Stimulated activated CD8-positive, alpha-beta memory T cell treated with anti-CD3 and anti-CD28 coated beads, Interleukin-4, amount 100 ng/mL, for 4 hours (primary cell): Measurements from ENCODE around the gene ADGRF5.
"Not testable (repeated sequence)": the region's sequence is repeated elsewhere in the genome, so short reads cannot be mapped to it uniquely, and the experiment has no call there.

ENCODE experiments used
- DNase-seq, 2 donors: peaks; one replicate each; pipeline ENCODE4 v3.0.0-alpha.2; 2020; ENCODE audit warnings: low read depth in 2 of 2, low spot score in 1 of 2

ADGRF5 gene

DNA sequence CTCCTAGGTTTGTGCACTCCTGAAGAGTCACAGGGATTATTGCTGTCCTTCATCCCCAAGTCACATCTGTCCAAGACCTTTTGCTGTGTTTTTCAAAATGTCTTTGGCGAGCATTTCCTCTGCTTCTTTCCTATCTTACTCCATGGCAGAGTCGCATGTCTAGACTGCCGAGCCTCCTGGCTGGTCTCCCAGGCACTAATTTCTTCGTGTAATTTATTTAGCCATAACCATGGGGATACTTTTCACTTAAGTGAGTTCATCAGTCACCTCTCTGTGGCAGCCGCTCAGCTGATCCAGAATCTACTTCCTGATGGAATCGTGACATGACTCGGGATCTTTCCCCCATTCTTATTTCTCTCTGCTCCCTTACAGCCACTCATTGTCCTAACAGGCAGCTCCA, 25.8 kb downstream of the ADGRF5 start:
- no peak for DNase-seq

DNA sequence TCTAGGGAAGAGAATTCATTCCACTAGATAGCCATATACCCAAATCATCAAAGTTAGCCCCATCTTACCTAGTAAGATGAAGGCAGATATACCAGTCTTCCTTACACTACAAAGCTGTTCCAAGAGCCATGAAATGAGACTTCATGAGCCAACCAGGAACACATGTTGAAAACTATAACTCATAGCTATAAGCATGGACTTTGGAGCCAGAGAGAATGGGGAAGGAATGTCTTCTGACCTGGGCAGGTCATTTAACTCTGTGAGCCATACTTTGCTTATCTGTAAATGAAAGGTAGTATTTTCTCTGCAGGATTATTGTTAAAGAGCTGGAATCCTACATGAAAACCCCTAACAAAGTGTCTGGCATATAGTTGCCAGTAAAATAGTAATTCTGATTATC, 27.3 kb downstream of the ADGRF5 start:
- no peak for DNase-seq

GRCh38 chr6:46893648-46894047, 28.1 kb downstream of the ADGRF5 start:
- DNase-seq = no peak

GRCh38 chr6:46891252-46891795, 30.4 kb downstream of the ADGRF5 start:
- DNase-seq = no peak

- no peak for DNase-seq
These were observed 33.2 kb downstream of the ADGRF5 start for GRCh38 chr6:46888578-46888977.

DNA sequence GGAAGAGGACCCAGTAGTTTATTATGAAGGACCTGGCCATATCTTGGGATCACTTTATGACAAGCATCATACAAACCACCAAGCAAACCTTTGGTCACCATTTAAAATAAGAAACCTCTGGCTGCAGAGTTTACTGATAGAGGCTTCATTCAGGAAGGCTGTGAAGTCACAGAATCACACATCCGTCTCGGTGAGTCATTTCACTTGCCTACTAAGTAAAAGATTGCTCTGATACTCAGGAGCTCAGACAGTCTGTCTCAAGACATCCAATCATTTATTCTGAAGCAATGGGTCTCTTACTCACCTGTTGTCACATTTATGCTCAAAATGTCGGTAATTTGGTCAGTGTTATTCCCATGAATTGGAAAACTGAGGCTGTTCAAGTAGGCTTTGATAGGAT, 33.7 kb downstream of the ADGRF5 start:
- DNase-seq = no peak

DNA sequence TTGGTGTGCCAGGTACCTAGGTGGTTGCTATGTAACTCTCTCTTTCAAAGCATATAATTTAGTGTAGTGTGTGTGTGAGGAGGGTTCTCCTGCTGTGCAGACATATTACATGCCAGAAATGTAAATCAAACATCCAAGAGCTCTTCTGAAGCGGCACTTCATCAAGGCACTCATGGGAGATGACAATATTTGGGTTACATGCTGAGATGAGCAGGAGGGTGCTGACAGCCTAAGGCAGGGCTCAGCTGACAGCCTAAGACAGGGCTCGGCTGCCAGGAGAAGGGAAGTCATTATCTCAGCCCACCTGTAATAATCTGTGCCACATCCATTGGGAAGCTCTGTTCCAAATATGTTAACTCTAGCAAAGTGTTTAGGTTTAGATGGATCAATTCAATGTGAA, 39.1 kb downstream of the ADGRF5 start:
- no peak for DNase-seq

- DNase-seq = no peak
These were observed 42.7 kb downstream of the ADGRF5 start for GRCh38 chr6:46879003-46879402.

DNA sequence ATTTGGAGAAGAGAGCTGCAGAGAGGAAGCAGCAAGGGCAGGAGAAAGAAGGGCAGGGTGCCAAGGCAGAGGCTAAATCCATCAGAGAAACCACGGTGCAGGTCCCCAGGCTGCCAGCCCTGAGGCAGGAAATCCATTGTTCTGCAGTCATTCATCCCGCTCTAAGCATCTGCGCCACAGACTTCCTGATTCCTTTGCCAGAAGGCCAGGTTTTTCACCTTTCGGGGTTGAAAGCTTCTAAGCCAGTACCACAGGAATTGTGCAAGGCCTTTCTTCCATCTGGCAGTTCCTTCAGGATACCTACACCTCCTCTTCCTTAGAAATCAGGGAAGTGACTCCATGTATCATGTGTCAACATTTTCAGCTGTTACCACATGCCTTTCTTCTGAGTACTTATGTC, 45.6 kb downstream of the ADGRF5 start:
- DNase-seq = no peak

GRCh38 chr6:46867411-46867810, 54.3 kb downstream of the ADGRF5 start:
- DNase-seq = no peak

DNA sequence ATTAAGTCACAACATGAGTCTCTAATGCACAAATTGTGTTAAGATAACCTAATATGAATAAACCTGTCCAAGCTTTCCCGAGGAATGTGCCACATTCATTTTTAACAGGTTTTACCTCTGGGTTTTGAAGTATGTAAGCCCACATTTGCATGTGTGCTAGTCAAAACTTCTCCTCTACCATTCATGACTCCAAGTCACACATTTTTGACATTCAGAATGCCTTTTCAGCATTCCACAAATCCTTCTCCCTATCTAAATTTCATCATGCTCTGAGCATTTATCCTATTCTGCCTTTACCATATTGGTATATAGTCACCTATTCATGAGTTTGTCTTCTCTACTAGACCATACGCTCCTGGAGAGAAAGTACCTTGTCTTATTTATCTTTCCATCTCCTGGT, 56.5 kb downstream of the ADGRF5 start:
- no peak for DNase-seq

DNA sequence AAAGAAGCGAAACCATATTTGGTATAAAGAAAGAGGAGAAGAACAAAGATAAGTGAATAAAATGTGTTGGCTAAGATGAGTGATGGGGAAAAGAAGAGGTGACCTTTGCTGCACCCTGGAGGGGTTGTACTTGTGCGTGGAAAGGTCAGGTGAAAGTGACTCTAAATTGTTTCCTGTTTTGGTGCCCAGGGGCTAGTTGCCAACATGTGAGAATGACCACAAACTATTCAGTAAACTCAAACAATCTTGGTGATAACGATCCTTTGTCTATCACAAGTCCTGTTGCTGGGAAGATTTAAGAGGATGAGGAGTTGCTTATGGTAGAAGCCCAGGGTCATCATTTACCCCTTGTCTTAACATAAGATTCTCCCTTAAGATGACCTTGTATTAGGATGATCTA, 57.9 kb downstream of the ADGRF5 start:
- DNase-seq = no peak

- DNase-seq = no peak
These were observed 59.4 kb downstream of the ADGRF5 start for GRCh38 chr6:46862381-46862780.

- DNase-seq = not testable (repeated sequence)
These were observed 65.8 kb downstream of the ADGRF5 start for GRCh38 chr6:46855966-46856365.

DNA sequence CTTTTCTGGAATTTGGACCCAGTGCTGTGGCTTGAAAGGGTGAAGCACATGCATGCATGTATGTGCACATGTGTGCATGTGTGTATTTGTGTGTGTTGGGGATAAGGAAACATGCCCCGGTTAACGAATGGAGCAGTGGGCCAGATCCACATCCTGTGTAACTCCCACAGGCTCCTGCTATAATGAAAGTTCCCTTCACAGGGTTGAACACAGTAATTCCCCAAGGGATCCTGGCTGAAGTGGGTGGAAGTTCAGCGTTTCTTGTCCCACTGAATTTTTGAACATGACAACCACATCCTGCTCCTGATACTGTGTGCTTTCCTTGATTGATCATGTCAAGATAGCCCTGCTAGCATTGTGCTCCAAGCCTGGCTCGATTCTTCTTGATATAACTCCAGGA, 70.2 kb downstream of the ADGRF5 start:
- not testable (repeated sequence) for DNase-seq

DNA sequence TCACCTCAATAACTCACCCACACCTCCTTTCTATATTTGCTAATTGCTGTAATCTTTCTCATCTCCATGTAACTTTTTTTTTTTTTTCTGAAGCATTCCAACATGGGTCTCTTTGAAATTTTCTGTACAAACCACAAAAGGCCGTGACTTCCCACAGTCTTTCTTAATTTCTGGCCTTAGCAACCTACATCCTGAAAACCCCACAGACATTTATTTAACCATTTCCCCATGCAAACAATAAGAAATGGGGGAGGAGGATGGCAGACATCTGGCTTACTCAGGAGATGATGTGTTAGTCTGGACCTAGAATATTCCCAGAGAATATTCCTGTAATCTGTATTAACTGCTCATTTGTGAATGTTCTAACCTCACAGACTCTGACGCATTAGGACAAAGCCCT, 70.9 kb downstream of the ADGRF5 start:
- no peak for DNase-seq

GRCh38 chr6:46849361-46849690, 72.4 kb downstream of the ADGRF5 start:
- DNase-seq = no peak

GRCh38 chr6:46848684-46849360, 72.9 kb downstream of the ADGRF5 start:
- peak; percentile 9 to 21 for DNase-seq

DNA sequence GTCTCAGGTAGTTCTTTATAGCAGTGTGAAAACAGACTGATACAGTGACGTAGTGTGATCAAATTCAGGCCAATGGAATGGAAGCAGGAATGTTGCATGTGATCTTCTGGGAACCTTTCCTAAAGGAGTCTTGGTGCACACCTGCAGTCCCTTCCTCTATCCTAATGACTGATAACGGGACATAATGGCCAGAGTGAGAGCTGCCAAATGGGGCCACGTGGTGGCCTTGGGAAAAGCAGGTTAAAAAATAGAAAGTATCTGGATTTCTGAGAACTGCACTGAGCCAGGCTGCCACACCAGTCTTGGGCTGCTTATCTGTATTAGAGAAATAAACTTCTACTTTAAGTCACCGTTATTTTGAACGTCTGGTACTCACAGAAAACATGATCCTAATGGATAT, 76.6 kb downstream of the ADGRF5 start:
- no peak for DNase-seq

DNA sequence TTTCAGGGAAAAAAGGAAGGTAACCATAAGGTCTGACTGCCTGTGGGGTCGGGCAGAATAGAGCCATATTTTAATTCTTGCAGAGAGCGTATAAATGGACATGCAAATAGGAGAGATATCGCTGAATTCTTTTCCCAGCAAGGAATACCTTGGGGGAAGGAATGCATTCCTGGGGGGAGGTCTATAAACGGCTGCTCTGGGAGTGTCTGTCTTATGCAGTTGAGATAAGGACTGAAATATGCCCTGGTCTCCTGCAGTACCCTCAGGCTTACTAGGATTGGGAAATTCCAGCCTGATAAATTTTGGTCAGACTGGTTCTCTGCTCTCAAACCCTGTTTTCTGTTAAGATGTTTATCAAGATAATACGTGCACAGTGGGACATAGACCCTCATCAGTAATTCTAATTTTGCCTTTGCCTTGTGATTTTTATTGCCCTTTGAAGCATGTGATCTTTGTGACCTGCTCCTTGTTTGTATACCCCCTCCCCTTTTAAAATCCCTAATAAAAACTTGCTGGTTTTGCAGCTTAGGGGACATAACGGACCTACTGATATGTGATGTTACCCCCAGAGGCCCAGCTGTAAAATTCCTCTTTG, 79.4 kb downstream of the ADGRF5 start:
- DNase-seq = not testable (repeated sequence)

DNA sequence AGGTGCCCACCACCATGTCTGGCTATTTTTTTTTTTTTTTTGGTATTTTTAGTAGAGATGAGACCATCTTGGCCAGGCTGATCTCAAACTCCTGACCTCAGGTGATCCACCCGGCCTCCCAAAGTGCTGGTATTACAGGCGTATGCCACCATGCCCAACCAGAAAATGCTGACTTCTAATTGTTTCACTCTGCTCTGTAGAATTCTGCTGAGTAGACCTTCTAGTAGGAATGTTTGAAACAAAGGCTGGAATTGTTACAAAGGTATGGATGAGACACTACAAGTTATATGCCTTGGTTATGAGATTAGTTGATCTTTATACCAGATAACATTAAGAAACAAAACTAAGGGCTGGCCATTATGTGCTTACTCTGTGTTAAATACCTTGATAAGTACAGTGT, 83.7 kb downstream of the ADGRF5 start:
- DNase-seq = no peak

GRCh38 chr6:46834991-46835390, 86.7 kb downstream of the ADGRF5 start:
- not testable (repeated sequence) for DNase-seq
